ENCODE results near the gene UBE2L5. TPM values are rescaled to one million over a fixed set of nuclear protein-coding genes. Genes with fewer than 3 reads are reported as not detected.

UBE2L5 gene
- total and polyA plus RNA-seq, 2 of the 4 experiments (the other 2 are of a cell fraction), result 0.18 TPM; not detected in 1

DNA sequence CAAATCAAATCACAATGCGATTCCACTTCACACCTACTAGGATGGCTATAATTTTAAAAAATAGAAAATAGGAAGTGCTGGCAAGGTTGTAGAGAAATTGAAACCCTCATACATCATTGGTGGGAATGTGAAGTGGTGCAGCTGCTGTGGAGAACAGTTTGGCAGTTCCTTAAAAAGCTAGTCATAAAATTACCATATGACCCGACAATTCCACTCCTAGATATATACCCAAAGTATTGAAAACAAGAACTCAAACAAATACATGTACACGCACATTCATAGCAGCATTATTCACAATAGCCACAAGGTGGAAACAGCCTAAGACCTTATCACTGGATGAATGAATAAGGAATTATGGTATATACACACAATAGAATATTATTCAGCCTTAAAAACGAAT, 31.4 kb downstream of the UBE2L5 start:
- H4K91ac ChIP-seq (ENCODE audit: insufficient read depth, low read depth, low read length), result no peak overlapping the region
- no TSS peak for BruUV-seq (replicated peaks)
- peaks cover 0 to 6% of the 10 kb centered on the region in 2 experiments; a peak in 2 of 4 replicates for H3K79me1 ChIP-seq (ENCODE audit: low read depth in 1 of 2, low read length in 2 of 2)
- H3K4me3 ChIP-seq (ENCODE audit: insufficient read depth, low read depth, low read length), result no peak overlapping the region
- no peak overlapping the region for H4K8ac ChIP-seq (ENCODE audit: low read depth in 2 of 2, low read length in 2 of 2)
- no peak overlapping the region for H3K56ac ChIP-seq (ENCODE audit: extremely low read depth, insufficient read depth, low read length)
- H2AK9ac ChIP-seq (replicated peaks; ENCODE audit: low read depth, low read length, poor library complexity), result no peak overlapping the region
- DNase-seq (peak; percentile 37), ATAC-seq (ENCODE audit: low read depth) (no peak)
- in situ Hi-C loops (cut with MboI; ENCODE audit: low sequenced_read_pairs), result loop anchor here (25.0 kb wide), 1 partner anchor 359 kb away; no protein-coding TSS in a partner anchor
- no peaks in the 10 kb centered on the region for H4K20me1 ChIP-seq (ENCODE audit: insufficient read depth, low read length)
- no peak overlapping the region for H3K27ac ChIP-seq (ENCODE audit: insufficient read depth, low read length)
- no peak overlapping the region for H3K4ac ChIP-seq (ENCODE audit: low read depth, low read length)
- no peak overlapping the region for H2BK120ac ChIP-seq (ENCODE audit: low read depth, low read length)
- H3K4me1 ChIP-seq (ENCODE audit: control insufficient read depth, insufficient read depth, low read length), result no peaks in the 10 kb centered on the region
- H2BK15ac ChIP-seq (ENCODE audit: low read depth, low read length), result no peak overlapping the region
- intact Hi-C loops (cut with micrococcal nuclease), result no loop called here
- no peaks in the 10 kb centered on the region for H3K27me3 ChIP-seq (ENCODE audit: control insufficient read depth, insufficient read depth, low read length)
- H3K14ac ChIP-seq (replicated peaks; ENCODE audit: low read depth, low read length), result no peak overlapping the region
- no peak overlapping the region for H2AFZ ChIP-seq (replicated peaks; ENCODE audit: low read length, poor library complexity)
- H3K36me3 ChIP-seq (ENCODE audit: control insufficient read depth, insufficient read depth, low read length), result no peaks in the 10 kb centered on the region; the same call in 1 of the 2 replicates
- no peak overlapping the region for H3K23ac ChIP-seq (ENCODE audit: low read depth, low read length)
- no peak overlapping the region for H2BK20ac ChIP-seq (ENCODE audit: low read depth, low read length)
- no peaks in the 10 kb centered on the region; the same call in 1 of the 2 replicates for H3K9me1 ChIP-seq (ENCODE audit: insufficient read depth, low read length)
- H4K5ac ChIP-seq (ENCODE audit: low read depth, low read length), result no peak overlapping the region
- H3K18ac ChIP-seq (ENCODE audit: low read depth, low read length), result no peak overlapping the region
- no CpG with 5 or more reads among the region's 4 CpGs for WGBS, 2 experiments (ENCODE audit: extremely low coverage in 2 of 2, insufficient read length in 1 of 2)
- no peaks in the 10 kb centered on the region for H3K9me3 ChIP-seq (ENCODE audit: control insufficient read depth, insufficient read depth, low read length)
- H2AK5ac ChIP-seq (ENCODE audit: low read depth, low read length), result no peak overlapping the region
- H3K4me2 ChIP-seq (ENCODE audit: low read depth, low read length), result no peak overlapping the region
- dilution Hi-C loops (cut with HindIII; ENCODE audit: low sequenced_read_pairs, unreplicated experiment), result no loop called here
- ChIA-PET CTCF (no interaction called here), POLR2A (ENCODE audit: unreplicated experiment) (no interaction called here)
- no peak overlapping the region for H3K9ac ChIP-seq (ENCODE audit: low read depth, low read length)
- no peak overlapping the region for H2BK5ac ChIP-seq (ENCODE audit: low read depth, low read length, poor library complexity, severe bottlenecking)
- no peak for TF ChIP-seq MXI1 (IDR thresholded peaks at IDR 0.05; ENCODE audit: borderline replicate concordance, low read depth, low read length)
- TF ChIP-seq RCOR1 (IDR thresholded peaks at IDR 0.05; ENCODE audit: insufficient replicate concordance, low read length), result no peak
- no peak for TF ChIP-seq MAFK (IDR thresholded peaks at IDR 0.05; ENCODE audit: low read depth, low read length)
- TF ChIP-seq RFX5 (IDR thresholded peaks at IDR 0.05; ENCODE audit: low read depth, low read length), result no peak
- no peak for TF ChIP-seq MAZ (IDR thresholded peaks at IDR 0.05; ENCODE audit: borderline replicate concordance, low read depth, low read length)
- no peak for TF ChIP-seq FOS (IDR thresholded peaks at IDR 0.05; ENCODE audit: low read depth, low read length)
- no peak for TF ChIP-seq BHLHE40 (IDR thresholded peaks at IDR 0.05; ENCODE audit: low read depth, low read length)
- 0 out of 2 replicates have a peak, but pooled peaks have one; percentile 27 for TF ChIP-seq RAD21 (IDR thresholded peaks at IDR 0.05; ENCODE audit: low read length)
- TF ChIP-seq POLR2A (IDR thresholded peaks at IDR 0.05; ENCODE audit: low read depth, low read length), result no peak
- TF ChIP-seq CHD1 (IDR thresholded peaks at IDR 0.05; ENCODE audit: low read depth, low read length), result no peak
- no peak for TF ChIP-seq CEBPB (IDR thresholded peaks at IDR 0.05; ENCODE audit: low read depth, low read length)
- TF ChIP-seq NFE2L2 (IDR thresholded peaks at IDR 0.05; ENCODE audit: low read depth, low read length), result no peak
- TF ChIP-seq, protein P1, sequence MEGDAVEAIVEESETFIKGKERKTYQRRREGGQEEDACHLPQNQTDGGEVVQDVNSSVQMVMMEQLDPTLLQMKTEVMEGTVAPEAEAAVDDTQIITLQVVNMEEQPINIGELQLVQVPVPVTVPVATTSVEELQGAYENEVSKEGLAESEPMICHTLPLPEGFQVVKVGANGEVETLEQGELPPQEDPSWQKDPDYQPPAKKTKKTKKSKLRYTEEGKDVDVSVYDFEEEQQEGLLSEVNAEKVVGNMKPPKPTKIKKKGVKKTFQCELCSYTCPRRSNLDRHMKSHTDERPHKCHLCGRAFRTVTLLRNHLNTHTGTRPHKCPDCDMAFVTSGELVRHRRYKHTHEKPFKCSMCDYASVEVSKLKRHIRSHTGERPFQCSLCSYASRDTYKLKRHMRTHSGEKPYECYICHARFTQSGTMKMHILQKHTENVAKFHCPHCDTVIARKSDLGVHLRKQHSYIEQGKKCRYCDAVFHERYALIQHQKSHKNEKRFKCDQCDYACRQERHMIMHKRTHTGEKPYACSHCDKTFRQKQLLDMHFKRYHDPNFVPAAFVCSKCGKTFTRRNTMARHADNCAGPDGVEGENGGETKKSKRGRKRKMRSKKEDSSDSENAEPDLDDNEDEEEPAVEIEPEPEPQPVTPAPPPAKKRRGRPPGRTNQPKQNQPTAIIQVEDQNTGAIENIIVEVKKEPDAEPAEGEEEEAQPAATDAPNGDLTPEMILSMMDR (conservative IDR thresholded peaks at IDR 0.05; ENCODE audit: low read depth, low read length), result 0 out of 2 replicates have a peak, but pooled peaks have one; percentile 16
- TF ChIP-seq SMC3 (IDR thresholded peaks at IDR 0.05; ENCODE audit: low read depth, low read length), result peak; percentile 29; the same call in 1 of the 2 replicates
- TF ChIP-seq, protein P2, sequence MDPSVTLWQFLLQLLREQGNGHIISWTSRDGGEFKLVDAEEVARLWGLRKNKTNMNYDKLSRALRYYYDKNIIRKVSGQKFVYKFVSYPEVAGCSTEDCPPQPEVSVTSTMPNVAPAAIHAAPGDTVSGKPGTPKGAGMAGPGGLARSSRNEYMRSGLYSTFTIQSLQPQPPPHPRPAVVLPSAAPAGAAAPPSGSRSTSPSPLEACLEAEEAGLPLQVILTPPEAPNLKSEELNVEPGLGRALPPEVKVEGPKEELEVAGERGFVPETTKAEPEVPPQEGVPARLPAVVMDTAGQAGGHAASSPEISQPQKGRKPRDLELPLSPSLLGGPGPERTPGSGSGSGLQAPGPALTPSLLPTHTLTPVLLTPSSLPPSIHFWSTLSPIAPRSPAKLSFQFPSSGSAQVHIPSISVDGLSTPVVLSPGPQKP (IDR thresholded peaks at IDR 0.05; ENCODE audit: borderline replicate concordance, low read depth, low read length), result no peak
